ENCODE data around the gene C1GALT1. TPM values are rescaled to one million over a fixed set of nuclear protein-coding genes. Genes with fewer than 3 reads are reported as not detected.
A peak's percentile ranks its signal among the peaks of the same experiment; 100 is the strongest.
"Not testable (repeated sequence)": the region's sequence is repeated elsewhere in the genome, so short reads cannot be mapped to it uniquely, and the experiment has no call there.

The C1GALT1 gene
- total RNA-seq, 1 experiment from 2014 or later, result 32.2 TPM

GRCh38 chr7:7166318-7166717 is 16.0 kb upstream of the C1GALT1 start:
- DNase-seq (ENCODE audit: extremely low read depth, low read depth), result no peak

GRCh38 chr7:7169296-7169695 is 13.0 kb upstream of the C1GALT1 start:
- DNase-seq (ENCODE audit: extremely low read depth, low read depth), result no peak

GRCh38 chr7:7173956-7174632 is 8.2 kb upstream of the C1GALT1 start:
- no peak for DNase-seq (ENCODE audit: extremely low read depth, low read depth)

- no peak for DNase-seq (ENCODE audit: extremely low read depth, low read depth)
Measured at GRCh38 chr7:7175075-7175695, 7.2 kb upstream of the C1GALT1 start.

GRCh38 chr7:7176406-7177043 is 5.8 kb upstream of the C1GALT1 start:
- DNase-seq (ENCODE audit: extremely low read depth, low read depth), result peak; percentile 53

GRCh38 chr7:7177044-7177517 is 5.3 kb upstream of the C1GALT1 start:
- peak; percentile 66 for DNase-seq (ENCODE audit: extremely low read depth, low read depth)

- no peak for DNase-seq (ENCODE audit: extremely low read depth, low read depth)
Measured at GRCh38 chr7:7178081-7178480, 4.3 kb upstream of the C1GALT1 start.

- no peak for DNase-seq (ENCODE audit: extremely low read depth, low read depth)
Measured at GRCh38 chr7:7178906-7179305, 3.4 kb upstream of the C1GALT1 start.

GRCh38 chr7:7180725-7181449 is 1.5 kb upstream of the C1GALT1 start:
- DNase-seq (ENCODE audit: extremely low read depth, low read depth), result no peak

- DNase-seq (ENCODE audit: extremely low read depth, low read depth), result peak; percentile 16
Measured at GRCh38 chr7:7181519-7182155, 707 bp upstream of the C1GALT1 start.

GRCh38 chr7:7183061-7183837 is 905 bp downstream of the C1GALT1 start:
- DNase-seq (ENCODE audit: extremely low read depth, low read depth), result no peak

- DNase-seq (ENCODE audit: extremely low read depth, low read depth), result no peak
Measured at GRCh38 chr7:7183838-7184463, 1.6 kb downstream of the C1GALT1 start.

GRCh38 chr7:7185371-7185989 is 3.1 kb downstream of the C1GALT1 start:
- no peak for DNase-seq (ENCODE audit: extremely low read depth, low read depth)

- DNase-seq (ENCODE audit: extremely low read depth, low read depth), result no peak
Measured at GRCh38 chr7:7188091-7188490, 5.7 kb downstream of the C1GALT1 start.

- no peak for DNase-seq (ENCODE audit: extremely low read depth, low read depth)
Measured at GRCh38 chr7:7188742-7189141, 6.4 kb downstream of the C1GALT1 start.

- no peak for DNase-seq (ENCODE audit: extremely low read depth, low read depth)
Measured at GRCh38 chr7:7190142-7190541, 7.8 kb downstream of the C1GALT1 start.

- DNase-seq (ENCODE audit: extremely low read depth, low read depth), result no peak
Measured at GRCh38 chr7:7191137-7191536, 8.8 kb downstream of the C1GALT1 start.

- not testable (repeated sequence) for DNase-seq (ENCODE audit: extremely low read depth, low read depth)
Measured at GRCh38 chr7:7192798-7193788, 10.7 kb downstream of the C1GALT1 start.
